Heart right ventricle (tissue), 16 donors: Measurements from ENCODE around the gene SS18L1. TPM values are rescaled to one million over a fixed set of nuclear protein-coding genes. Genes with fewer than 3 reads are reported as not detected.
A peak's percentile ranks its signal among the peaks of the same experiment; 100 is the strongest.

Source experiments
- ATAC-seq, 8 donors: fragments of 200-7000 bp; cut with Tn5 transposase; one replicate each; pipeline ENCODE4 v1.9.1; 2020; ENCODE audit warnings: mild to moderate bottlenecking in 8 of 8, moderate library complexity in 8 of 8, moderate number of reproducible peaks in 1 of 8
- DNase-seq, 2 donors: peaks; one replicate each; pipeline ENCODE4 v3.0.0-alpha.2; 2020
- H3K27ac ChIP-seq, 10 donors: fragments of 200-600 bp; sonication (generic) in 2 of 10; one replicate each; pipeline versions ENCODE4 v1.5.0 to v1.8.0; 2020 to 2022; ENCODE audit warnings: mild to moderate bottlenecking in 3 of 10
- H3K27me3 ChIP-seq, 7 donors: fragments of 200-600 bp; one replicate each; pipeline ENCODE4 v1.8.0; 2021 to 2022; ENCODE audit warnings: mild to moderate bottlenecking in 2 of 7
- H3K36me3 ChIP-seq, 9 donors: fragments of 200-600 bp; sonication (generic) in 1 of 9; one replicate each; pipeline versions ENCODE4 v1.5.0 to v1.8.0; 2020 to 2022; ENCODE audit warnings: mild to moderate bottlenecking in 2 of 9
- H3K4me1 ChIP-seq, 9 donors: fragments of 200-600 bp; sonication (generic) in 1 of 9; one replicate each; pipeline versions ENCODE4 v1.5.0 to v1.8.0; 2020 to 2022; ENCODE audit warnings: mild to moderate bottlenecking in 4 of 9
- H3K4me3 ChIP-seq, 10 donors: fragments of 200-600 bp; sonication (generic) in 2 of 10; one replicate each; pipeline versions ENCODE4 v1.5.0 to v1.8.0; 2020 to 2022; ENCODE audit warnings: mild to moderate bottlenecking in 7 of 10, moderate library complexity in 2 of 10
- H3K9me3 ChIP-seq, 11 donors: fragments of 200-600 bp in 10 of 11; sonication (generic) in 2 of 11; one replicate each; pipeline versions ENCODE4 v1.5.0 to v1.8.0; 2013 to 2022; ENCODE audit warnings: mild to moderate bottlenecking in 2 of 11, control low read depth in 1 of 11, moderate library complexity in 1 of 11
- WGBS, 2 donors: extraction: QIAGEN DNeasy Blood & Tissue Kit; methylation state at CpG; one replicate each; pipeline ENCODE4 v1.1.7; 2013; ENCODE audit warnings: inconsistent platforms in 1 of 2; 5-methylcytosine and 5-hydroxymethylcytosine counted together
- intact Hi-C, 10 donors: fragments of 100-400 bp; cut with DNase I; formaldehyde crosslinking; loops; one replicate each; pipeline versions ENCODE4 v1.11.1 to v1.14.2; 2022
- polyA plus RNA-seq, 2 donors: library from polyadenylated mRNA; stranded (reverse); fragments of 200-250 nt; gene quantifications; one replicate each; pipeline ENCODE4 v1.2.3, GENCODE V29; 2013
- total RNA-seq, 10 donors: library from RNA; stranded (reverse); fragmentation: NEBNext Ultra II Directional in 3 of 10; extraction: Animal tissue kit (Norgen Biotek cat#: 25700) in 3 of 10; gene quantifications; one replicate each; pipeline versions ENCODE4 v1.2.1 to v1.2.4, GENCODE V29; 2021 to 2023
- TF ChIP-seq, protein P1 (sequence below), 9 donors: fragments of 200-600 bp; sonication (generic) in 2 of 9; IDR thresholded peaks; one replicate each; pipeline versions ENCODE4 v1.5.0 to v1.8.0; 2021 to 2022; ENCODE audit warnings: antibody characterized with exemption in 9 of 9, mild to moderate bottlenecking in 5 of 9, moderate library complexity in 1 of 9
- donor health status: Arrhythmogenic right ventricular cardiomyopathy.
- donor health status: ischemic (EF 13 %, LVEDD 7.1; RV severe dilation, severe dysfunction).
- donor health status: healthy with polysubstance abuse.
- donor health status: DM: no; HTN: yes; CAD: no.
- donor health status: DM: no; HTN: no; CAD: no.
- donor health status: ischemic (EF 25% LVEDD 6.9; RV normal size, moderate dysfunction).
- donor health status: ischemic (EF 25% LVEDD 5.7; RV mildly dilated, moderate dysfunction).
- donor health status: healthy.
- donor health status: DM: yes; HTN: yes; CAD: no.
- donor health status: Ischemic cardiomyopathy.
- donor health status: ischemic (EF 35%, LVEDD 5.7; RV mildly dilated, moderate dysfunction).
- donor health status: nonischemic (EF 11% LVEDD 7.7; RV severe dilation, severe dysfunction).
- donor health status: DM: yes; HTN: yes; CAD: no.
- donor health status: PGD.
- donor health status: ischemic (EF 29% LVEDD 5.4; RV normal size, mild dysfunction).
- donor health status: nonischemic (EF 23%, LVEDD 6.1; RV moderate dilation, normal function).

SS18L1 gene
- total and polyA plus RNA-seq, 12 donors: 5.2 to 22.3 (median 7.4) TPM

DNA sequence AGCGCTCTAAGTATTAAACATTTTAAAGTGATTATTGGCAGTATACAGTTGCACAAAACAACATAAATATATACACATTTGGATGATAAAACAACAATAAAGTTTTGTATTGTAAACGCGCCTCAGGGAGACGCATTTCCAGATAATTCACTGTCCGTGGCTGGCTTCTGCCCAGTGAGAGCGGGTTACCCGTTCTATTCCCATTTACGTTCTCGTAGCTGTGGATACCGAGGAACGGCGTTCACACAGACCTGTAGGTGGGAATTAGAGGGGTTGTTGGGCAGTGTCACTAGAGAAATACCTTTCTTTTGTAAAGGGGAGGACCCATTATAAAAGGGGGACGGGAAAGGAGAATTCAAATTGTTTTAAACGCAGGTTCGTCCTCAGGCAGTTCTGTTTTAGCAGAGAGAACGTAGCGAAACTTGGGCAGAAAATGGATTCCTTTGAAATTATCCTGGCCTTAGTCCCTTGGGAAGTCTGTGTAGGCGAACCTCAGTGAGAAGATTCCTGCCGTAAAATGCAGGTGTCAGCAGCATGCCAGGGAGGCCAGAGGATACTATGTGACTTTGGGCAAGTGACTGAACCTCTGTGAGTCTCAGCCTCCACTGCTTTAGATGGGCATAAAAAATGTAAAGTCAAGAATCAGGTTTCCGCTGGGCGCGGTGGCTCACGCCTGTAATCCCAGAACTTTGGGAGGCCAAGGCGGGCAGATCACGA lies 40.0 kb downstream of the SS18L1 start:
- peaks cover 0 to 25% (median 0%) of the 10 kb centered on the region in 9 donors for H3K36me3 ChIP-seq
- intact Hi-C loops: loop anchor here in 6 of 10 donors (2.0 to 10.0 kb wide), 7 partner anchors 36 to 201 kb away; partner anchors contain the start of genes OSBPL2 (in 2 of the 6), PSMA7 (in 2 of the 6), RPS21 (in 2 of the 6) and SS18L1 (in 2 of the 6)
- H3K4me3 ChIP-seq: peak overlapping the region; percentile 51 to 98 (median 92)
- TF ChIP-seq, protein P1, sequence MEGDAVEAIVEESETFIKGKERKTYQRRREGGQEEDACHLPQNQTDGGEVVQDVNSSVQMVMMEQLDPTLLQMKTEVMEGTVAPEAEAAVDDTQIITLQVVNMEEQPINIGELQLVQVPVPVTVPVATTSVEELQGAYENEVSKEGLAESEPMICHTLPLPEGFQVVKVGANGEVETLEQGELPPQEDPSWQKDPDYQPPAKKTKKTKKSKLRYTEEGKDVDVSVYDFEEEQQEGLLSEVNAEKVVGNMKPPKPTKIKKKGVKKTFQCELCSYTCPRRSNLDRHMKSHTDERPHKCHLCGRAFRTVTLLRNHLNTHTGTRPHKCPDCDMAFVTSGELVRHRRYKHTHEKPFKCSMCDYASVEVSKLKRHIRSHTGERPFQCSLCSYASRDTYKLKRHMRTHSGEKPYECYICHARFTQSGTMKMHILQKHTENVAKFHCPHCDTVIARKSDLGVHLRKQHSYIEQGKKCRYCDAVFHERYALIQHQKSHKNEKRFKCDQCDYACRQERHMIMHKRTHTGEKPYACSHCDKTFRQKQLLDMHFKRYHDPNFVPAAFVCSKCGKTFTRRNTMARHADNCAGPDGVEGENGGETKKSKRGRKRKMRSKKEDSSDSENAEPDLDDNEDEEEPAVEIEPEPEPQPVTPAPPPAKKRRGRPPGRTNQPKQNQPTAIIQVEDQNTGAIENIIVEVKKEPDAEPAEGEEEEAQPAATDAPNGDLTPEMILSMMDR (IDR thresholded peaks at IDR 0.05): no peak
- ATAC-seq (no peak), DNase-seq (no peak)
- no peaks in the 10 kb centered on the region for H3K27me3 ChIP-seq
- peak overlapping the region; percentile 79 to 98 (median 94) for H3K27ac ChIP-seq
- WGBS, 2 donors: 29 to 30% methylated on average over 25 of the region's 25 CpGs
- no peaks in the 10 kb centered on the region for H3K9me3 ChIP-seq
- peaks cover 0 to 55% (median 32%) of the 10 kb centered on the region in 9 donors for H3K4me1 ChIP-seq

DNA sequence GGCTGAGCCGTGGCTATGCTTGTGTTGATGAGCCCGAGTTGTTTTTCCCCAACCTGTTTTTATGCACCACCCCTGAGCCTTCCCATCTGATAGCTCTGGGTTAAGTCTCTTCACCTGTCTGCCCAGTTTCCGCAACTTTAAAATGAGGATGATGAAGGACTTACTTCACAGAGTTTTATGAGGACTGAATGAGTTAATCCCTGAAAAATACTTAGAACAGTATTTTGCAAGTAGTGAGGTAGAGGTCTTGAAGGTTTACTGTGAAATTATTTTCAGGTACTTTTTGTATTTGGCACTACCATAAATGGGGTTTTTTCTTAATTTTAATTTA lies 42.5 kb downstream of the SS18L1 start:
- TF ChIP-seq, protein P1 (IDR thresholded peaks at IDR 0.05): no peak
- ATAC-seq (no peak), DNase-seq (no peak)
- Histone ChIP-seq H3K36me3 (peaks cover 0 to 24% (median 2%) of the 10 kb centered on the region in 9 donors), H3K27me3 (no peaks in the 10 kb centered on the region), H3K4me3 (no peak overlapping the region), H3K4me1 (peaks cover 0 to 55% (median 32%) of the 10 kb centered on the region in 9 donors), H3K27ac (peak overlapping the region in 1 of 10 donors; percentile 58), H3K9me3 (no peaks in the 10 kb centered on the region)
- 71 to 78% methylated on average over 3 of the region's 3 CpGs for WGBS, 2 donors
- intact Hi-C loops: loop anchor here in 3 of 10 donors (5.0 to 10.0 kb wide), 3 partner anchors 46 to 199 kb away; partner anchors contain the start of gene RPS21 (in 2 of the 3)

DNA sequence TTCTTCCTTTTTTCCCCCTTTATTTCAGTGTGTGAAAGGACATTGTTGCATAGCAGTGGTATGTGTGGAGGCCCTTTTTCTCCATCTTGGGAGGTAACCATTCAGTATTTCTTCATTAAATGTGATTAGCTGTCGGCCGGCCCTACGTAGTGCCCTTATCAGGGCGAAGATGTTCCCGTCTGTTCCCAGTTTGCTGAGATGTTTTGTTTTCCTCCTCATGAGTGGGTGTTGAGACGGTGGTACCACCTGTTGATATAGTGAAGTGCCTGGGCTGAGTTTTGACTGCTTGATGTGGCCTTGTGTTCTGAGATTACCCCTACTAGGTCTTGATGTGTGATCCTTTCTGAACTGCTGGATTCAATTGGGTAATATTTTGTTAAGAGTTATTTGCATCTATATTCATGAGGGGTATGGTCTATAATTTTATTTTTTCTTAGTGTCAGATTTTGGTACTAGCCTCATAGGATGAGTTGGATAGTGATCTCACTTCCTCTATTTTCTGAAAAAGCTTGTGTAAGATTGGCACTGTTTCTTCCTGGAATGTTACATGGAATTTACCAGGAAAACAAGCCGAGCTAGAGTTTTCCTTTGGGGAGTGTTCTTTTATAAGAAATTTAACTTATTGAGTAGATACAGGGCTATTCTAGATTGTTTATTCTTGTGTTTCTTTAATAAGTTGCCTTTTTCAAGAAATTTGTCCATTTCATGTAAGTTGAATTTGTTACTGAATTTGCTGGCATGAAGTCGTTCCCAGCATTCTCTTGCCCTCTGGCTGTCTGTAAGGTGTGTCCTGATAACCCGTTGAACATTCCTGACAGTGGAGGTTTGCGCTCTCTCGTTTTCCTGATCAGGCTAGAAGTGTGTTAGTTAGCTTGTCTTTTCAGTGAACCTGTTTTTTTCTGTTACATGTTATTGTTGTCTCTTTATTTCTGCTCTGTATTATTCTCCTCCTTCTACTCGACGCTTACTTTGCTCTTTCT lies 43.6 kb downstream of the SS18L1 start:
- ATAC-seq (no peak), DNase-seq (no peak)
- Histone ChIP-seq H3K9me3 (no peaks in the 10 kb centered on the region), H3K36me3 (peaks cover 0 to 26% (median 2%) of the 10 kb centered on the region in 9 donors), H3K4me3 (no peak overlapping the region), H3K27me3 (no peaks in the 10 kb centered on the region), H3K27ac (peak overlapping the region in 7 of 10 donors; percentile 14 to 77 (median 44)), H3K4me1 (peaks cover 0 to 49% (median 28%) of the 10 kb centered on the region in 9 donors)
- 48 to 53% methylated on average over 13 of the region's 13 CpGs for WGBS, 2 donors
- TF ChIP-seq, protein P1 (IDR thresholded peaks at IDR 0.05): no peak
- intact Hi-C loops: loop anchor here in 3 of 10 donors (5.0 to 10.0 kb wide), 3 partner anchors 45 to 198 kb away; partner anchors contain the start of gene RPS21 (in 2 of the 3)
